Thoracic aorta (tissue), 2 donors: ENCODE results near the gene GLOD4. TPM values are rescaled to one million over a fixed set of nuclear protein-coding genes. Genes with fewer than 3 reads are reported as not detected.

Experiments
- ATAC-seq: fragments of 150-250 bp; one replicate; pipeline ENCODE4 v1.8.0; 2017; ENCODE audit warnings: low read depth; ENCODE audit not compliant: insufficient number of reproducible peaks, low FRiP score
- DNase-seq: peaks from one replicate; pipeline ENCODE4 v3.0.0-alpha.2; 2020; ENCODE audit warnings: low spot score
- H3K27ac ChIP-seq, 2 donors: fragments of 200-600 bp; sonication (generic); 1 replicate in 1 of 2; 2 replicates in 1 of 2; pipeline ENCODE4 v1.5.1; 2016; ENCODE audit warnings: mild to moderate bottlenecking in 2 of 2, moderate library complexity in 2 of 2
- H3K27me3 ChIP-seq: fragments of 200-600 bp; sonication (generic); replicated peaks from 2 replicates; pipeline ENCODE4 v1.6.0; 2016; ENCODE audit warnings: mild to moderate bottlenecking; ENCODE audit not compliant: insufficient read depth
- H3K36me3 ChIP-seq: fragments of 200-600 bp; sonication (generic); one replicate; pipeline ENCODE4 v1.5.1; 2016
- H3K4me1 ChIP-seq, 2 donors: fragments of 200-600 bp; sonication (generic); 1 replicate in 1 of 2; 2 replicates in 1 of 2; pipeline versions ENCODE4 v1.5.1 to v1.6.0; 2016; ENCODE audit warnings: low read depth in 2 of 2, mild to moderate bottlenecking in 1 of 2; ENCODE audit not compliant: control insufficient read depth in 1 of 2
- H3K4me3 ChIP-seq: fragments of 200-600 bp; sonication (generic); 2 replicates; pipeline ENCODE4 v1.5.1; 2016; ENCODE audit warnings: mild to moderate bottlenecking
- H3K9me3 ChIP-seq: fragments of 200-600 bp; sonication (generic); 2 replicates; pipeline ENCODE4 v1.5.1; 2016
- CTCF ChIP-seq: fragments of 200-600 bp; sonication (generic); IDR thresholded peaks from one replicate; pipeline ENCODE4 v1.5.1; 2019; ENCODE audit warnings: antibody characterized with exemption
- total RNA-seq, 2 donors: library from RNA; depleted of rRNA; stranded (reverse); fragments of >200 nt; gene quantifications; one replicate each; pipeline versions ENCODE4 v1.1.0 to v1.2.3, GENCODE V29; 2016

Gene GLOD4
- total RNA-seq, 2 donors from 2014 or later = 28.7 to 47.4 TPM

- DNase-seq = no peak
- Histone ChIP-seq H3K27me3 (no peaks in the 10 kb centered on the region), H3K27ac (no peak overlapping the region), H3K9me3 (no peaks in the 10 kb centered on the region), H3K36me3 (no peaks in the 10 kb centered on the region), H3K4me1 (no peaks in the 10 kb centered on the region), H3K4me3 (no peak overlapping the region)
- no peak for ATAC-seq
- no peak for TF ChIP-seq CTCF
These were observed 44.7 kb upstream of the GLOD4 start for GRCh38 chr17:826778-827177.

- DNase-seq (no peak), ATAC-seq (no peak)
- no peak overlapping the region for H3K27ac ChIP-seq
- H3K36me3 ChIP-seq = no peaks in the 10 kb centered on the region
- no peak for TF ChIP-seq CTCF
- H3K4me1 ChIP-seq = no peaks in the 10 kb centered on the region
- no peak overlapping the region for H3K4me3 ChIP-seq
- H3K27me3 ChIP-seq = no peaks in the 10 kb centered on the region
- no peaks in the 10 kb centered on the region for H3K9me3 ChIP-seq
These were observed 43.1 kb upstream of the GLOD4 start for GRCh38 chr17:825216-825615.

GRCh38 chr17:824378-824777, 42.3 kb upstream of the GLOD4 start:
- DNase-seq (no peak), ATAC-seq (no peak)
- Histone ChIP-seq H3K4me1 (no peaks in the 10 kb centered on the region), H3K27ac (no peak overlapping the region), H3K27me3 (no peaks in the 10 kb centered on the region), H3K9me3 (no peaks in the 10 kb centered on the region), H3K4me3 (no peak overlapping the region), H3K36me3 (no peaks in the 10 kb centered on the region)
- TF ChIP-seq CTCF = no peak

GRCh38 chr17:823501-823902, 41.4 kb upstream of the GLOD4 start:
- no peak for TF ChIP-seq CTCF
- no peak for DNase-seq
- Histone ChIP-seq H3K27me3 (no peaks in the 10 kb centered on the region), H3K4me1 (no peaks in the 10 kb centered on the region), H3K4me3 (no peak overlapping the region), H3K9me3 (no peaks in the 10 kb centered on the region), H3K36me3 (no peaks in the 10 kb centered on the region), H3K27ac (no peak overlapping the region)
- no peak for ATAC-seq

GRCh38 chr17:819251-819650, 37.2 kb upstream of the GLOD4 start:
- Histone ChIP-seq H3K27me3 (no peaks in the 10 kb centered on the region), H3K4me3 (no peak overlapping the region), H3K27ac (no peak overlapping the region), H3K9me3 (no peaks in the 10 kb centered on the region), H3K4me1 (no peaks in the 10 kb centered on the region), H3K36me3 (peaks cover 3% of the 10 kb centered on the region)
- no peak for DNase-seq
- TF ChIP-seq CTCF = no peak
- ATAC-seq = no peak
